ENCODE measurements around the gene RET.
"Not testable (repeated sequence)": the region's sequence is repeated elsewhere in the genome, so short reads cannot be mapped to it uniquely, and the experiment has no call there.

Gene RET

GRCh38 chr10:43093423-43094076 lies 16.7 kb downstream of the RET start:
- H2BK5ac ChIP-seq (ENCODE audit: low read length): no peak overlapping the region
- no peak overlapping the region for H4K91ac ChIP-seq (ENCODE audit: low read depth, low read length, poor library complexity)
- no peak overlapping the region for H2BK120ac ChIP-seq (ENCODE audit: low read depth, low read length)
- H3K14ac ChIP-seq (ENCODE audit: low read length): no peak overlapping the region
- no peak overlapping the region for H3K4me2 ChIP-seq (ENCODE audit: insufficient read depth, low read length, poor library complexity, severe bottlenecking)
- H3K18ac ChIP-seq (ENCODE audit: low read length): no peak overlapping the region
- no peak overlapping the region for H4K8ac ChIP-seq (ENCODE audit: low read depth, low read length)
- no peak for DNase-seq (ENCODE audit: low spot score)
- peak overlapping the region; percentile 11 for H2AFZ ChIP-seq (ENCODE audit: low read length)
- peaks cover 0 to 27% (median 0%) of the 10 kb centered on the region in 3 experiments for H3K27me3 ChIP-seq (ENCODE audit: control insufficient read depth in 3 of 3, insufficient read depth in 3 of 3, low read depth in 1 of 3, low read length in 3 of 3)
- H3K23ac ChIP-seq (ENCODE audit: low read depth, low read length, poor library complexity): no peak overlapping the region
- no peak overlapping the region for H3K4me3 ChIP-seq (ENCODE audit: low read length in 2 of 2)
- no peak overlapping the region for H2AK5ac ChIP-seq (ENCODE audit: low read depth, low read length)
- no peak overlapping the region for H2BK12ac ChIP-seq (ENCODE audit: low read length)
- H3K36me3 ChIP-seq (replicated peaks in 1 of 2; ENCODE audit: control insufficient read depth in 2 of 2, insufficient read depth in 2 of 2, low read length in 2 of 2): no peaks in the 10 kb centered on the region
- WGBS, 2 donors (ENCODE audit: extremely low coverage in 2 of 2, insufficient read length in 2 of 2, insufficient replicate concordance in 1 of 2): no CpG with 5 or more reads among the region's 12 CpGs
- H2BK15ac ChIP-seq (ENCODE audit: low read length): no peak overlapping the region
- H3K79me1 ChIP-seq (ENCODE audit: low read depth, low read length): no peaks in the 10 kb centered on the region
- no peaks in the 10 kb centered on the region for H3K9me3 ChIP-seq (replicated peaks in 1 of 2; ENCODE audit: control insufficient read depth in 2 of 2, insufficient read depth in 1 of 2, low read depth in 1 of 2, low read length in 2 of 2)
- no peak overlapping the region for H3K27ac ChIP-seq (replicated peaks; ENCODE audit: low read length)
- no peaks in the 10 kb centered on the region for H3K4me1 ChIP-seq (ENCODE audit: control insufficient read depth in 2 of 2, insufficient read depth in 1 of 2, low read depth in 1 of 2, low read length in 2 of 2)
- H3K4ac ChIP-seq (ENCODE audit: low read length): no peak overlapping the region
- H3K9ac ChIP-seq (ENCODE audit: low read depth, low read length, poor library complexity): peak overlapping the region; percentile 72

GRCh38 chr10:43094085-43094484 lies 17.2 kb downstream of the RET start:
- Histone ChIP-seq H3K9ac (ENCODE audit: low read depth, low read length, poor library complexity) (no peak overlapping the region), H3K4me2 (ENCODE audit: insufficient read depth, low read length, poor library complexity, severe bottlenecking) (no peak overlapping the region), H3K27ac (replicated peaks; ENCODE audit: low read length) (no peak overlapping the region), H3K14ac (ENCODE audit: low read length) (no peak overlapping the region), H2BK5ac (ENCODE audit: low read length) (no peak overlapping the region), H3K36me3 (replicated peaks in 1 of 2; ENCODE audit: control insufficient read depth in 2 of 2, insufficient read depth in 2 of 2, low read length in 2 of 2) (no peaks in the 10 kb centered on the region), H3K4me1 (ENCODE audit: control insufficient read depth in 2 of 2, insufficient read depth in 1 of 2, low read depth in 1 of 2, low read length in 2 of 2) (no peaks in the 10 kb centered on the region), H2BK12ac (ENCODE audit: low read length) (no peak overlapping the region), H4K8ac (ENCODE audit: low read depth, low read length) (no peak overlapping the region), H2AFZ (ENCODE audit: low read length) (no peak overlapping the region), H3K18ac (ENCODE audit: low read length) (no peak overlapping the region), H4K91ac (ENCODE audit: low read depth, low read length, poor library complexity) (no peak overlapping the region), H3K79me1 (ENCODE audit: low read depth, low read length) (no peaks in the 10 kb centered on the region), H2BK15ac (ENCODE audit: low read length) (no peak overlapping the region), H3K9me3 (replicated peaks in 1 of 2; ENCODE audit: control insufficient read depth in 2 of 2, insufficient read depth in 1 of 2, low read depth in 1 of 2, low read length in 2 of 2) (no peaks in the 10 kb centered on the region), H3K4me3 (ENCODE audit: low read length in 2 of 2) (no peak overlapping the region), H3K4ac (ENCODE audit: low read length) (no peak overlapping the region), H3K23ac (ENCODE audit: low read depth, low read length, poor library complexity) (no peak overlapping the region), H3K27me3 (ENCODE audit: control insufficient read depth in 3 of 3, insufficient read depth in 3 of 3, low read depth in 1 of 3, low read length in 3 of 3) (peaks cover 0 to 27% (median 0%) of the 10 kb centered on the region in 3 experiments), H2BK120ac (ENCODE audit: low read depth, low read length) (no peak overlapping the region), H2AK5ac (ENCODE audit: low read depth, low read length) (no peak overlapping the region)
- DNase-seq (ENCODE audit: low spot score): no peak
- no CpG with 5 or more reads among the region's 9 CpGs for WGBS, 2 donors (ENCODE audit: extremely low coverage in 2 of 2, insufficient read length in 2 of 2, insufficient replicate concordance in 1 of 2)

GRCh38 chr10:43099339-43099738 lies 22.5 kb downstream of the RET start:
- WGBS, 2 donors (ENCODE audit: extremely low coverage in 2 of 2, insufficient read length in 2 of 2, insufficient replicate concordance in 1 of 2): no CpG with 5 or more reads among the region's 6 CpGs
- not testable (repeated sequence) for H2BK15ac ChIP-seq (ENCODE audit: low read length); H3K9me3 ChIP-seq (replicated peaks in 1 of 2; ENCODE audit: control insufficient read depth in 2 of 2, insufficient read depth in 1 of 2, low read depth in 1 of 2, low read length in 2 of 2); H2BK5ac ChIP-seq (ENCODE audit: low read length); H2AK5ac ChIP-seq (ENCODE audit: low read depth, low read length); H3K27ac ChIP-seq (replicated peaks; ENCODE audit: low read length); H3K36me3 ChIP-seq (replicated peaks in 1 of 2; ENCODE audit: control insufficient read depth in 2 of 2, insufficient read depth in 2 of 2, low read length in 2 of 2); H4K91ac ChIP-seq (ENCODE audit: low read depth, low read length, poor library complexity); H3K18ac ChIP-seq (ENCODE audit: low read length); H3K4me1 ChIP-seq (ENCODE audit: control insufficient read depth in 2 of 2, insufficient read depth in 1 of 2, low read depth in 1 of 2, low read length in 2 of 2); H3K79me1 ChIP-seq (ENCODE audit: low read depth, low read length); H2BK120ac ChIP-seq (ENCODE audit: low read depth, low read length); H4K8ac ChIP-seq (ENCODE audit: low read depth, low read length); H2BK12ac ChIP-seq (ENCODE audit: low read length); H3K23ac ChIP-seq (ENCODE audit: low read depth, low read length, poor library complexity); H2AFZ ChIP-seq (ENCODE audit: low read length); H3K4me3 ChIP-seq (ENCODE audit: low read length in 2 of 2); DNase-seq (ENCODE audit: low spot score); H3K14ac ChIP-seq (ENCODE audit: low read length); H3K4ac ChIP-seq (ENCODE audit: low read length); H3K9ac ChIP-seq (ENCODE audit: low read depth, low read length, poor library complexity); H3K4me2 ChIP-seq (ENCODE audit: insufficient read depth, low read length, poor library complexity, severe bottlenecking)
- H3K27me3 ChIP-seq (ENCODE audit: control insufficient read depth in 3 of 3, insufficient read depth in 3 of 3, low read depth in 1 of 3, low read length in 3 of 3): peaks cover 0 to 35% (median 3%) of the 10 kb centered on the region in 3 experiments

DNA sequence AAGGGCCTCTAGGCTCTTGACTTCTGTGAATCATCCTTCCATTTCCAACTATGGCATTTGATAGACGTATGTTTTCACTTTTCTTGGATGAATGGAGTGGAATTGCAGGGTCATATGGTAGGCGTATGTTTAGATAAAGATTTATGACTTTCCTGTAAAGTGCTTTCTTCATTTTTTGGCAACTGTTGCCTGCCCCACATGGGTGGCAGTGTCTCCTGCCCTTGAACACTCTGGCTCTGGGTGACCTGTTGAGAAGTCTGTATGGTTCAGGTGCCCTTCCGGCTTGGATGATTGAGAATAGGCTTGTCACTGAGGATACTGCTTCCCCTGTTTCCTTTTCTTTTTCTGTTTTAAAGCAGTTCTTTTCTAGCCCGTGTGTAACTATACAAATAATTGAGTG lies 23.1 kb downstream of the RET start:
- no peak for DNase-seq (ENCODE audit: low spot score)
- H3K36me3 ChIP-seq (replicated peaks in 1 of 2; ENCODE audit: control insufficient read depth in 2 of 2, insufficient read depth in 2 of 2, low read length in 2 of 2): no peaks in the 10 kb centered on the region
- H3K4me1 ChIP-seq (ENCODE audit: control insufficient read depth in 2 of 2, insufficient read depth in 1 of 2, low read depth in 1 of 2, low read length in 2 of 2): peaks cover 0 to 3% of the 10 kb centered on the region in 2 donors
- H3K27ac ChIP-seq (replicated peaks; ENCODE audit: low read length): no peak overlapping the region
- H2BK12ac ChIP-seq (ENCODE audit: low read length): no peak overlapping the region
- peaks cover 0 to 40% (median 9%) of the 10 kb centered on the region in 3 experiments for H3K27me3 ChIP-seq (ENCODE audit: control insufficient read depth in 3 of 3, insufficient read depth in 3 of 3, low read depth in 1 of 3, low read length in 3 of 3)
- H2BK120ac ChIP-seq (ENCODE audit: low read depth, low read length): no peak overlapping the region
- H3K4me3 ChIP-seq (ENCODE audit: low read length in 2 of 2): no peak overlapping the region
- H3K9ac ChIP-seq (ENCODE audit: low read depth, low read length, poor library complexity): no peak overlapping the region
- H2AFZ ChIP-seq (ENCODE audit: low read length): no peak overlapping the region
- H3K79me1 ChIP-seq (ENCODE audit: low read depth, low read length): peaks cover 1% of the 10 kb centered on the region
- WGBS, 2 donors (ENCODE audit: extremely low coverage in 2 of 2, insufficient read length in 2 of 2, insufficient replicate concordance in 1 of 2): no CpG with 5 or more reads among the region's 4 CpGs
- H2AK5ac ChIP-seq (ENCODE audit: low read depth, low read length): no peak overlapping the region
- no peaks in the 10 kb centered on the region for H3K9me3 ChIP-seq (replicated peaks in 1 of 2; ENCODE audit: control insufficient read depth in 2 of 2, insufficient read depth in 1 of 2, low read depth in 1 of 2, low read length in 2 of 2)
- H4K8ac ChIP-seq (ENCODE audit: low read depth, low read length): no peak overlapping the region
- no peak overlapping the region for H3K23ac ChIP-seq (ENCODE audit: low read depth, low read length, poor library complexity)
- no peak overlapping the region for H3K14ac ChIP-seq (ENCODE audit: low read length)
- no peak overlapping the region for H3K4me2 ChIP-seq (ENCODE audit: insufficient read depth, low read length, poor library complexity, severe bottlenecking)
- no peak overlapping the region for H3K18ac ChIP-seq (ENCODE audit: low read length)
- H3K4ac ChIP-seq (ENCODE audit: low read length): no peak overlapping the region
- H2BK5ac ChIP-seq (ENCODE audit: low read length): no peak overlapping the region
- no peak overlapping the region for H2BK15ac ChIP-seq (ENCODE audit: low read length)
- no peak overlapping the region for H4K91ac ChIP-seq (ENCODE audit: low read depth, low read length, poor library complexity)
